Activated CD4-positive, CD25-positive, alpha-beta regulatory T cell treated with anti-CD3 and anti-CD28 coated beads, Interleukin-2, amount 50 U/mL, for 16 hours (primary cell): ENCODE results near the gene RASSF8.

Experiments
- DNase-seq: peaks from one replicate; pipeline ENCODE4 v3.0.0-alpha.2; 2020; ENCODE audit warnings: low read depth, low spot score

Gene RASSF8

DNA sequence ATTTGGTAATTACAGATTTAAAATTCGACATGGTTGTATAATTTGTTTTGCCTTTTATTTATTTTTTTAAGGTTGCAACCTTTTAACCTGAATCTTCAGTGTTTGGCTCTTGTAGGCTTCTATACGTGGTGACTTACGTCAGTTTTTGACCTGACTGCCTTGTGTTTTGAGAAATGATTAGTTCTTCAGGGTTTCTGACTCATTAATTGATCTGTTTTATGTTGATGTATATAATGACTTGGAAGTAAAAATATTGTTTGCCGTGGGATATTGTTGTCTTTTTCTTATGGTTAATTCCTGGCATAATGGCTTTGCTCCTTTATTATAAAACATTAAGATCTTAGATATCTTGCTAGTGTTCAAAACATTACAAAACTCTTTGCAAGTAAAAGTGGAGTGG lies 2.5 kb downstream of the RASSF8 start:
- DNase-seq: no peak

DNA sequence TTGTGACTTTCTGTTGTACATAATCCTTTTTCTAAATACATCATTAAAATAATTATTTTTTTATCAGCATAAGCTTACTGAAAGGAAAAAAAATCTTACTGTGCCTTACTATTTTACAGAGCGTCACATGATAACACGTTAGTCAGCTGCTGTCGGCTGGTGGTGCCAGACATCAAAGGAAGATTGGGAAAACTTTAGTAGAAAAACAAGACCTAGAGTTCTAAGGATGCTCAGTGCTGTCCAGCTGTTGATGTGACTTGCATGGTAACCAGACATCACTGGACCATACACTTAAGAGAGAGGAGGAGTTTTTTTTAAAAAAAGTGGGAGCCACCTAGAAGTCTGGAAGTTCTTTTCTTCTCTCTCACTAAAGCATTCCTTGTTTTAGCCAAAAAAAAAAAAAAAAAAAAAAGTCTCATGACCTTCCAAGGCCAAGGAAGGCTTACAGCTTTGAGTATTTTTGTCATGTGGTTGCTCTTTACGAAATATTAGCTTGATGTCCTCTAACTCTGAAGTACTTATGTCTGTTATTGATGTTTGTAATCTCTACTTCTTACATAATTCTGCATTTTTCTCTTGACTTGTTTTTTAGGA lies 4.5 kb downstream of the RASSF8 start:
- DNase-seq: no peak

DNA sequence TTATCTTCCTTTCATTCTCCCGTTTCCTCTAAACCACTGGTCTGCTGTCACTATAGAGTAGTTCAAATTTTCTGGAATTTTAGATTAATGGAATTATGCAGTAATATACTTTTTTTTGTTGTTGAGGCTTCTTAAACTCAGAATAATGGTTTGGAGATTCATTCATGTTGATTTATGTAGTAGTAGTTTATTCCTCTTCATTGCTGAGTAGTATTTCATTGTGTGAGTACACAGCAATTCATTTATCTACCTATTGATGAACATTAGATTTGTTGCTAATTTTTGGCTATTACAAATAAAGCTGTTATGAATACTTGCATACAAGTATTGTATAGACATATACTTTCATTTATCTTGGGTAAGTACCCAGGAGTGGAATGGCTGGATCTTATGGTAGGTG lies 7.2 kb downstream of the RASSF8 start:
- no peak for DNase-seq

DNA sequence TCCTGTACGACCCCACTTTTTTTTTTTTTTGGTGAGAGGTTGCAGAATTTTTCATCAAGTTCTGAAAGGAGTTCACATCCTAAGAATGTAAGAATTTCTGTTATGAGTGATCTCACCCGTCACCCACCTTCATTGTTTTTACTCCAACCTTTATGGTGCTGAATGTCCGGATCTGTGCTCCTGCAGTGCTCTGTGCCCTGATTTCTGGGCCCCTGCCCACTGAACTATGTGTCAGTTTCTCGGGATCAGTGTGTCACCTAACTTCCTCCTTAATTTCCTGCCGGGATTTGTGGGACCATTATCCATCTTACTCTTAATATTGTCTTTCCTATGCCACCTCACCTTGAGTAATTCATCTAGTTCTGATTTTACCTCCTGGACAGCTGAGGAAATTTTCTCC lies 11.6 kb downstream of the RASSF8 start:
- DNase-seq: no peak

DNA sequence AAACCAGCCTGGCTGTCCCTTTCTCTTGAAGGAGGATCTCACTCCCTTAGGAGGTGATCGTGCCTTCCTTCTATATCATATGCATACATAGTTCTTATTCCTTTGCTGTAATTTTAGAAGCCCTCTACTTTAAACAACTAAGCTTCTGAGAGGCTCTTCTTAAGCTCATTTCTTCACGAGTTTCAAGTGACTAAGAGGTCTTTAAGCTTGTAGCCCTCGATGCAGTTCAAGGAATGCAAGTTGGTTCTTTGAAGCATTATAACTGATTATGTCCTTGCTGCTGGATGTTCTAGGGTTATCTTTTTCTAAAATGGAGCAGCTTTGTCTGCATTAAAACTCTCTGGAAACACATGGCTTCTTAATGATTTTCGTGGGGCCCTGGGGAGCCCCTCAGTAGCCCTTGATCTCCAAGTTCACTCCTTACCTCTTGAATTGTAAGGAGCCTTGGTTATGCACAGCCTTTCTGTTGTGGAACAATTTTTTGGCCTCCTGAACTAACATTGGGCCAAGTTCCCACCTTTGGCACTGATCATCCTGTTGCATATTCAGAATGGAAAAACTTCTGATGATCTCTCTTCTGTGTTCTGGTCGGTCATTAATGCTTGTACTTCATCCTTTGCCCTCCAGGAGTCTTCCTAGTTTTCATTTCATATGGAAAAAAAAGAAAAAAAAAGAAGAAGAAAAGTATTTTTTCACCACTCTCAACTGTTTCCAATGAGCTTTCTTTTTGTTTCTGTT lies 12.6 kb downstream of the RASSF8 start:
- DNase-seq: no peak

DNA sequence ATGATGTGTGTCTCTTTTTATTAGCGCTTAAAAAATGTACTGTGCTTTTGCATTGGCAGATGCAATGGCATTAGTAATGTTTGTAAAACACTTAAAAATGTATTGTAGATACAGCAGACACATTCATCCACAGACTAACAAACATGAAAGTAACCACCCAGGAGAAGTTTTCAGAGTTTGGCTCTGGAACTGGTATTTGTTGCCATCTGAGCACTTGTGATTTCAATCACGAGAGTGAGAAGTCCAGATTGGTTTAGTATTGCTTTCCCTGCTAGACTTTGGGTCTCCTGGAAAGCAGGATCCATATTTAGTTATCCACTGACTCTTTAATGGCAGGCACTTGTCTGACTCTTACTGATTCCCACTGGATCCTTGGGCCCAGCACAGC lies 13.2 kb downstream of the RASSF8 start:
- DNase-seq: no peak

DNA sequence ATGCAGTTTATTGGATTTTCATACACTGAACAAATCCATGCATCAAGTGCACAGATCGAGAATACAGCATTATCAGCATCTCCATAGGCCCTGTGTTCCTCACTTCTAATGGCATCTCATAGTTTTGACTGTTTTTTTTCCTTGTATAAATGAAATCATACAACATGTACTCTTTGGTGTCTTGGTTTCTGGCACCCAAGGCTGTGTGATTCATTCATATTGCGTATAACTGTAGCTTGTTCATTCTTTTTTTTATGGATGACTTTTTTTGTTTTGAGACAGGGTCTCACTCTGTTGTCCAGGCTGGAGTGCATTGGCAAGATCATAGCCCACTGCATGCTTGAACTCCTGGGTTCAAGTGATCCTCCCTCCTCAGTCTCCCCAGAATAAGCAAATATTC lies 14.3 kb downstream of the RASSF8 start:
- DNase-seq: no peak

DNA sequence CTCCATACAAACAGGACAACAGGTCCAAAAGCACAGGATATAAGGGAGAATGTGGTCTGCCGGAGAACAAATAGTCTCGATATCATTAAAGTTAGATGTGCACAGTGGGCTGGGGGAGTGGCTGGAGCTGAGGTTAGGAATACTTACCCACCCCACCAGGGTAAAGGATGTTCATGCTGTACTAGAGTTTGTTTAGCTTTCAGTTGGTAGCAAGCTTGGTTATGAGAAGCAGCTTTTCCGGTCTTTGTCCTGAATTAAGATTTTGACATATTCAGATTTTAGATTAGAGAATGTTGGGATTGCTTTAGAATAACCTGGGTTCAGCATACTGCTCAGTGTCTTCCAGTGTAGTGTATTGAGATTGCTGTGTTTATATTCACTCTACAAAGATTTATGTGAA lies 16.7 kb downstream of the RASSF8 start:
- DNase-seq: no peak

DNA sequence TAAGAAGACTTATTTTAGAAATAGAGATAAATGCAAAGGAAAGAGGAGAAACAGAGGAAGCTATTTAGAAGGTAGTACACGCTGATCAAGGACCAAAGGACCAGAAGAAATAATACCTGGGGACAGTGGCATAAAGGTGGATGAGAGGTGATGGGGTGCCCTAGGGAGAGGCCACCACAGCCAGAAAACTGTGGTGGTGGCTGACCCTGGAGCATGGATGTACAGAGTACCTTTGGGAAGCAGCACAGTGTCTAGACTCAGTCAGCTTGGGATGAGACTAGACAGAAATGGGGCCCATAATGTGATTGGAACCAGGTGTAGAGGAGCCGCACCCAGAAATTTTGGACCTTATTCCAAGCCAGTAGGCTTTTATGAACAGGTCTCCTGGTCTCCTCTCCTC lies 17.2 kb downstream of the RASSF8 start:
- no peak for DNase-seq

DNA sequence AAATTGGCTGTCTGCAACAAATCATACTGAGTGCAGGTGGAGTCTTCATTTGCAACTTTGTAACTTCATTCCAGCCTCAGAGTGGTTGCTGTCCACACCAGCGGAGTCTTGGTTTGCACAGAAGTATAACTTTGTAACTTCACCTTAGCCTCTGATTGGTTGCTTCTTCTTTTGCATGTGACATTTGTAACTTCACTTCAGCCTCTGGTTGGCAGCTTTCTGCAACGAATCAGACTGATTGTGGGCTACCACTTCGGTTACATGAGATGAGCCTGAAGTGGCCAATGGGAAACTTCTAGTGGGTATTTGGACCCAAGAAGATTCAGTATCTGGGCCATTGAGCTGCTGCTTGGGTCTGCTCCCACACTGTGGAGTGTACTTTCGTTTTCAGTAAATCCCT lies 17.8 kb downstream of the RASSF8 start:
- no peak for DNase-seq

DNA sequence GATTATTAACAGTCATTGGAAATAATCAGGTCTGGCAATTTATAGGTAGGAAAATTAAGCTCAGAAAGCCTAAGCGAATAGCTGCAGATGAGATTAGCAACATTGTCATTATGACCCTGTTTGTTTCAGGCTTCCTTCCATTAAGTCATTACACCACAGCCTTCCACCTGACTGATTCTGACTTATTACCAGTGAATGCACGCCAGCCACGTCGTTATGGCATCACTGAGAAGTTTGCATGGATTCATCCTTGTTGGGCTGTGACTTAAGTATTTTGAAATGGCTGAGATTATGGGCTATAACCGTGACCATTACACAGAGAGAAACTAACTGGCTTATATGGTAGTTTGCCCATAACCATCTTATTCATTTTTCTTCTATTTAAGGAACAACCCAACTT lies 18.6 kb downstream of the RASSF8 start:
- no peak for DNase-seq

DNA sequence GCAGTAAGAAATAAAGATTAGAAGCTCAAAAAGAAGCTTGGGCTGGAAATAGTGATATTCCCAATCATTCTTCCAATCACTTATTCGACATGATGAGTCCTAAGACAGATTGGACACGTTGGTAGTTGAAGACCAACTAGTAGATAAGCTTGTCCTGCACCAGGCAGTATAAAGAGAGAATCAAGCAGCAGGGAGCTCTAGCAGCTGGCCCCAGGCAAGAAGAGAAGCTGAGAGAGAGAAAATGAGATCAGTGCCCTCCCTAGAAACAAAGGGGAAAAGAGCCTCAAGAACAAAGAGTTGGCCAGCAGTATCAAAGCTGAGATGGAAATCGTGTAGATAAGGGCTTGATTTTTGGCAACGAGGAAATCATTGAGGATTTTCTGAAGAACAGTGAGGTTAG lies 20.6 kb downstream of the RASSF8 start:
- DNase-seq: no peak

DNA sequence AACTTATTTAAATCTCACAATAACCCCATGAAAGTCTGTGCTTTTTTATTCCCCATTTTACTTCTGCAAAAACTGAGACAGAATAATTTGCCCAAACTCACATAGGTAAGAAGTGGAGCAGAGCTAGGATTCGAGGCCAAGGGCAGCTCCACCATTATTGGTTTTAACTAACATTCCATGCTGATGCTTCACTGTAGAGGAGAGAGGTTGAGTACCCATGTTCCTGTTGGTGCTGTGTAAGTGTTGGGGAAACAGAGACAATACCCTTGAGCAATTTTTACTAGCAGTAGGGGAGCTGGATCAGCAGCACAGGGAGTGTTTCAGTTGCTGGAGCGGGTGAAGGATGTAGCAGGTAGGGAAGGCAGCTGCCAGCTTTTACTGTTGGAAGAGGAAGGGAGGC lies 21.1 kb downstream of the RASSF8 start:
- no peak for DNase-seq

DNA sequence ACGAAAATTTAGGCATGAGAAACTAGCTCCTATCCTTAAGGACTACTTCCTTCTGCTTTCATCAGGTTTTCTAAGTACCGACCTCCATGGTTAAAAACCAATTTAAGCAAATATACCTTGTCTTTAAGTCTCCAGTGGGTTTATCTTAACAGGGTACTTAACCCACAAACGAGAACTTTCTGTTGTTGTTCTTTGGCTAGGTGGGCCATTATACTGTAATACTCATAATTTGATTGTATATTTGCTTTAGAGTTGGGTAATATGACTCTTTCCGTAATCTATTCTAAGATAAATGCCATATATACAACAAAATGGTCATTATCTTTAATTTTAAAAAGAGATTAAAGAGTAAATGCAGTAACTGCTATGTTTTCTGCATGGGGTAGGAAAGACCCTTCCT lies 21.6 kb downstream of the RASSF8 start:
- DNase-seq: no peak

DNA sequence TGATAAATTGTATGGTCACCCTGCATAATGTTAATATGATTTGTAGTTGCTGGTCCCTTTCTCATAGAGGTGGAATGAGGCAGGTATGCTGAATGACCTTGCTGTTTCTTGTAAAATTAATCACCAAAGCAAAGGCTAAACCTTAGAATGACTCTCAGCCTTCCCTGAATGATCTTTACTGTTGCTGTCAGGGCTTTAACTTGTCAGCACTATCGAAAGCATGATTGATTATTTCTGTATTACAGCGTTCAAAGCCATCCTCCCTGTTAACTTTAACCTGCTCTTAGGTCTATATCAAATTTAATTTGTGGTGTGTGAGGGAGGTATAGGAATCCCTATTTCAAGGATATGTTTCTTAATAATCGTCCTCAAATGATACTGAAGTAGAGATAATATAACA lies 23.1 kb downstream of the RASSF8 start:
- no peak for DNase-seq

DNA sequence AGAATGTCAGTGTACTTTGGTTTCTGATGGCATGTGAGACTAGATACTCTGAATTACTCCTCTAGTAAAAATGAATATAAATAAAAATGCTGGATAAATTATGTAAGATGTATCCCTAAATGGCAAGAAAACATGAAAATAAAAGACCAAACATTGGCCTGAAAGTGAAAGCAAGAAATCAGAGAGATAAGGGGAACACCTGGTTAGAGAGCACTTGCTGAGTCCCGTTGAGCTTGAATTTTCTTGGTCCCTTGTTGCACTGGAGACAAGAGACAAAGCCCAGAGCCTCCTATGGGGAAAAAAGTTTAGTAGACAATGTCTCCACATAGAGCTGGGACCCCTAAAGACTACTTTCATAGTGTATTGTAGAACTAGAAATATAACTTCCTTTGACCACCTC lies 23.9 kb downstream of the RASSF8 start:
- DNase-seq: no peak

DNA sequence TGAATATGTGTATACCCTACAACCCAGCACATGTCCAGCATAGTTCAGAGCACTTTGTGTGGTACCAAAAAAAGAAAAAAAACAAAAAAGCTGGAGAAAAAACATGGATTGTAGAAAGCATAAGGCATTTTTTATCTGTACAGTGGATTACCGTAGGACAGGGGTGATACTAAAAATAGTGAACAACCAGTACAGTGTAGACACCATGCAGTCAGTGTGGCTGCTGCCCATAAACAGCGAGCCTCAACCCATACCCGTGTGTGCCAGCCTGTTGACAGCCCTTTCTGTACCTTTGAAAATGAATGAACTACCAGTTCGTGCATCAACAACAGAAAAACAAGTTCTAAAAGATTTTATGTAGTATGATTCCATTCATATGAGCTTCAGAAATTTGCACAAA lies 25.1 kb downstream of the RASSF8 start:
- no peak for DNase-seq

DNA sequence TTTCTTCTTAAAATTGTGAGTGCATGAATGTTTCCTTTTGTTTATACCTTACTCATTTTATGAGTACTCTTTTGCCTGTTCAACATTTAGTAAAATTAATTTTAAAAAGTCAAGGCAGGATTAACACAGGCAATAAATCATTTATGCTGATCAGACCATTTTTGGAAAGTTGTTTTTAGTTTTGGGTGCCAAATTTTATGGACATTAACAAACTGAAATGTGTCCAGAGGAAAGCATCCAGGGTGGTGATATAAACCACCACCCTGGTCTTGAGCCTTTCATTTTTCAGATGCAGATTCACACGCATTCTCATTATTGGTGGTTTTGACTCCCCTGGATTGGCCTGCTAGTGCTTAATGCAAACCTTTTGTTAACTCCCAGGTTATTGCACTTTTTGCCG lies 26.3 kb downstream of the RASSF8 start:
- DNase-seq: no peak

DNA sequence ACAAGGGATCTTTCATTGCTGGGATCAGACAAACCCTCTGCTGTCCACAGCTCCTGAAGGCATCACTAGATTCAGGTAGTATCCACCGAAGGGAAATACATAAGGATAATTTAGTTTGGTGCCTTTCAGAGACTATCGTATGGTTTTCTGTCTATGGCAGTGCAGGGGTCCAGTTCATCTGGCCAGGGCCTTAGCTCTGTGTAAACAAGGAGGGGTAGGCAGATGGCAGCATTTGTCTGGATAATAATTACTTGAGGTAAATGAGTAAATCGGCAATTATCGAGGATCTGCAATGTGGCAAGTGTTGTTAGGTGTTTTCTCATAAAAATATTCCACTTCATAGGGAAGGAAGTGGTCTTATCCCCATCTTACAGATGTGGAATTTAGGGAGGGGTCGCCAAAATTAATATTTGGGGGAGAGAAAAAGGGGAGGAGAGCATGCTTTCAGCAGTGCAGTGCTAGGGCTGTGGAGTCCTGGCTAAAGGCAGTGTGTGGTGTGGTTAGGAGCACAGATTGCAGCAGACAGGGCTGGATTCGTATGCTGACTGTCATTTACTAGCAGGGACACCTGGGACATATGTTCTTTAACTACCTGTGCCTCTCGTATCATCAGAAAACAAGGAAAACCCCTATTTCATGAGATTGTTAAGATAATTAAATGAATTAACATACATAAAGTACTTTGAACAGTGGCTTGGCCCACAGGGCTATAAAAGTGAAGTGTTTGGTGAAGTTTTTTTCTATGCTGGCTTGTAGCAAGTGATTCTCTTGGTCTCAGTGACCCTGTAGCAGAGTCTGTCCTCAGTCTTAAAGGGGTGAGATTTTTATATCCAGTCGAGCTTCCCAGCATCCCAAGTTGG lies 27.1 kb downstream of the RASSF8 start:
- no peak for DNase-seq

DNA sequence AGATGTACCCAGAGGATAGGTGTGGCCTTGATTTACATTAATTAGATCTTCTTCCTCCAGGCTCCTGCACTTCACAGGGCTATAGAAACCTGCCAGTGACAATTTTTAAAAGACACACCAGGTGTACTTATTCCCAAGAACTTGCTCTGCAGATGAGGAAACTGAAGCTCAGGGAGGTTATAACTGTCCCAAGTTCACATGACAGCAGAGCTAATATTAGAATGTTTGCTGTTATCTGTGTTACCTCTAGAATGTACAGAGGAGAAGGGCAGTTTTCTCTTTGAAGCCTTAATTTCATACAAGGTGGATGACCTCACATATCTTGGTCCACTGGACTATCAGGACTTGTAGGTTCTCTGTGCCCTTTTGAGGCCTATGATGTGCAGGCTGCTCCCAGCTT lies 27.7 kb downstream of the RASSF8 start:
- no peak for DNase-seq

DNA sequence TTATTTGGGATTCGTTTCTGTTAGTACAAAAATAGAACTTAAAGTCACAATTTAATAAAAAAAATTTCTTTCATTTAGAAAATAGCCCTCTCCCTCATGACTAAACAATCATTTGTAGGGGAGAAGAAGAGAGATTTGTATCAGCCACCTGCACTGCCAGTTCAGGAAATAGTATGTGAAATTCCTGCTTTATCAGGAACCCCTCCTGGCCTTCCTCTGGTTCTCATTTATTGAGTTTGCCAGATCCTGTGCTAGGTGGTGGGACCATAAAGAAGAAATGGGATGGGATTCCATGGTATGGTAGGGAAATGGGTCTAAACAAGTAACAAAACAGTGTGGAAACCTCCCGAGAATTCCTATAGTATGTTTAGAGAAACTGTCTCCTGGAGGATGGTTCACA lies 30.0 kb downstream of the RASSF8 start:
- no peak for DNase-seq

DNA sequence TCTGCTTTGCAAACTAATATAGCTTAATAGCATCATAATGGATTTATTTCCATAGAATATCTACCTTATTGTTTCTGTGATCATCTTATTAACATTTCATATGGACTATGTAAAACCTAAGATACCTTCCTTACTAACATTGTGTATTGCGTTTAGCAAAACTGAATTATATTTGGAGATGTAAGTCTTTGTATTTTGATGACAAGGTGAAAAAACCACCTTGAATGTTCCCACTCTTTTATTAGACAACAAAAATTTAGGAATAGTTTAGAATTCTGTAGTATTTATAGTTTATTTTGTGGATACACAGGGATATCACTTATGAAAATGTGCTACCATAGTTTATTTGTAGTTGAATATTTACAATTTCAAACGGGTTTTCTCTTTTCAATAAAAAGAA lies 32.0 kb downstream of the RASSF8 start:
- no peak for DNase-seq
